ENCODE measurements around the gene TCF4. TPM values are rescaled to one million over a fixed set of nuclear protein-coding genes. Genes with fewer than 3 reads are reported as not detected.

Gene TCF4
- total and polyA plus RNA-seq, 7 experiments from 2014 or later = 0.94 to 21.8 (median 2.6) TPM

GRCh38 chr18:55432307-55433040, 155.5 kb downstream of the TCF4 start:
- Mint-ChIP-seq H3K4me3 (no peak overlapping the region), H3K36me3 (no peaks in the 10 kb centered on the region), H3K9me3 (peaks cover 0 to 12% (median 0%) of the 10 kb centered on the region in 11 donors), H3K4me1 (peaks cover 0 to 4% (median 0%) of the 10 kb centered on the region in 7 donors), H3K27me3 (peaks cover 0 to 6% (median 0%) of the 10 kb centered on the region in 5 donors), H3K27ac (no peak overlapping the region)
- CTCF ChIA-PET = no interaction called here
- no peaks in the 10 kb centered on the region for H3K9me3 ChIP-seq (ENCODE audit: control insufficient read depth in 2 of 3, low read length in 3 of 3)
- H3K27ac ChIP-seq (ENCODE audit: low read depth, low read length) = no peak overlapping the region
- no peaks in the 10 kb centered on the region for H3K36me3 ChIP-seq (ENCODE audit: control insufficient read depth in 2 of 3, insufficient read depth in 3 of 3, low read length in 3 of 3)
- ATAC-seq = no peak
- intact Hi-C loops (cut with micrococcal nuclease) = loop anchor here in 1 of 2 donors (10.0 kb wide), 1 partner anchor 62 kb away; no protein-coding TSS in a partner anchor
- DNase-seq = no peak
- no peak overlapping the region for H3K4me3 ChIP-seq (ENCODE audit: low read length)
- H3K4me1 ChIP-seq (ENCODE audit: control insufficient read depth in 2 of 2, insufficient read depth in 2 of 2, low read length in 2 of 2) = no peaks in the 10 kb centered on the region
- H3K27me3 ChIP-seq (ENCODE audit: control insufficient read depth in 2 of 2, insufficient read depth in 2 of 2, low read length in 2 of 2) = no peaks in the 10 kb centered on the region
- POLR2A ChIA-PET = no interaction called here

- ATAC-seq (no peak), DNase-seq (no peak)
- Histone ChIP-seq H3K9me3 (ENCODE audit: control insufficient read depth in 2 of 3, low read length in 3 of 3) (no peaks in the 10 kb centered on the region), H3K4me3 (ENCODE audit: low read length) (no peak overlapping the region), H3K27me3 (ENCODE audit: control insufficient read depth in 2 of 2, insufficient read depth in 2 of 2, low read length in 2 of 2) (no peaks in the 10 kb centered on the region), H3K4me1 (ENCODE audit: control insufficient read depth in 2 of 2, insufficient read depth in 2 of 2, low read length in 2 of 2) (no peaks in the 10 kb centered on the region), H3K36me3 (ENCODE audit: control insufficient read depth in 2 of 3, insufficient read depth in 3 of 3, low read length in 3 of 3) (no peaks in the 10 kb centered on the region), H3K27ac (ENCODE audit: low read depth, low read length) (no peak overlapping the region)
- Mint-ChIP-seq H3K4me3 (no peak overlapping the region), H3K27ac (no peak overlapping the region), H3K27me3 (peaks cover 0 to 3% (median 0%) of the 10 kb centered on the region in 5 donors), H3K4me1 (peaks cover 0 to 4% (median 0%) of the 10 kb centered on the region in 7 donors), H3K9me3 (peaks cover 0 to 5% (median 0%) of the 10 kb centered on the region in 11 donors), H3K36me3 (no peaks in the 10 kb centered on the region)
- POLR2A ChIA-PET = no interaction called here
- CTCF ChIA-PET = no interaction called here
- intact Hi-C loops (cut with micrococcal nuclease) = loop anchor here in 1 of 2 donors (10.0 kb wide), 1 partner anchor 65 kb away; no protein-coding TSS in a partner anchor
Measured at GRCh38 chr18:55430026-55430425, 158.0 kb downstream of the TCF4 start.

- Histone ChIP-seq H3K4me1 (ENCODE audit: control insufficient read depth in 2 of 2, insufficient read depth in 2 of 2, low read length in 2 of 2) (no peaks in the 10 kb centered on the region), H3K36me3 (ENCODE audit: control insufficient read depth in 2 of 3, insufficient read depth in 3 of 3, low read length in 3 of 3) (no peaks in the 10 kb centered on the region), H3K9me3 (ENCODE audit: control insufficient read depth in 2 of 3, low read length in 3 of 3) (no peaks in the 10 kb centered on the region), H3K27ac (ENCODE audit: low read depth, low read length) (no peak overlapping the region), H3K27me3 (ENCODE audit: control insufficient read depth in 2 of 2, insufficient read depth in 2 of 2, low read length in 2 of 2) (no peaks in the 10 kb centered on the region), H3K4me3 (ENCODE audit: low read length) (no peak overlapping the region)
- H3K4me1 Mint-ChIP-seq = no peaks in the 10 kb centered on the region
- peaks cover 0 to 15% (median 6%) of the 10 kb centered on the region in 5 donors for H3K27me3 Mint-ChIP-seq
- DNase-seq (no peak), ATAC-seq (no peak)
- intact Hi-C loops (cut with micrococcal nuclease) = no loop called here
- H3K36me3 Mint-ChIP-seq = no peaks in the 10 kb centered on the region
- no peak overlapping the region for H3K4me3 Mint-ChIP-seq
- peaks cover 0 to 5% (median 0%) of the 10 kb centered on the region in 11 donors for H3K9me3 Mint-ChIP-seq
- CTCF ChIA-PET = interaction anchor here (0.6 to 1.0 kb wide), 2 partner anchors 12 to 25 kb away, joined by 3 read pairs; no protein-coding TSS in a partner anchor
- POLR2A ChIA-PET = no interaction called here
- no peak overlapping the region for H3K27ac Mint-ChIP-seq
Measured at GRCh38 chr18:55427951-55428350, 160.0 kb downstream of the TCF4 start.

GRCh38 chr18:55425698-55426097, 162.3 kb downstream of the TCF4 start:
- Mint-ChIP-seq H3K9me3 (peaks cover 0 to 5% (median 0%) of the 10 kb centered on the region in 11 donors), H3K27ac (no peak overlapping the region), H3K4me3 (no peak overlapping the region), H3K36me3 (no peaks in the 10 kb centered on the region), H3K4me1 (peaks cover 0 to 5% (median 0%) of the 10 kb centered on the region in 7 donors), H3K27me3 (peaks cover 0 to 27% (median 6%) of the 10 kb centered on the region in 5 donors)
- no peaks in the 10 kb centered on the region for H3K9me3 ChIP-seq (ENCODE audit: control insufficient read depth in 2 of 3, low read length in 3 of 3)
- DNase-seq (no peak), ATAC-seq (no peak)
- H3K4me1 ChIP-seq (ENCODE audit: control insufficient read depth in 2 of 2, insufficient read depth in 2 of 2, low read length in 2 of 2) = no peaks in the 10 kb centered on the region
- H3K36me3 ChIP-seq (ENCODE audit: control insufficient read depth in 2 of 3, insufficient read depth in 3 of 3, low read length in 3 of 3) = no peaks in the 10 kb centered on the region
- ChIA-PET POLR2A (no interaction called here), CTCF (no interaction called here)
- no peaks in the 10 kb centered on the region for H3K27me3 ChIP-seq (ENCODE audit: control insufficient read depth in 2 of 2, insufficient read depth in 2 of 2, low read length in 2 of 2)
- no peak overlapping the region for H3K4me3 ChIP-seq (ENCODE audit: low read length)
- intact Hi-C loops (cut with micrococcal nuclease) = no loop called here
- H3K27ac ChIP-seq (ENCODE audit: low read depth, low read length) = no peak overlapping the region

GRCh38 chr18:55422456-55423180, 165.4 kb downstream of the TCF4 start:
- DNase-seq (no peak), ATAC-seq (no peak)
- Histone ChIP-seq H3K27ac (ENCODE audit: low read depth, low read length) (no peak overlapping the region), H3K27me3 (ENCODE audit: control insufficient read depth in 2 of 2, insufficient read depth in 2 of 2, low read length in 2 of 2) (no peaks in the 10 kb centered on the region), H3K4me3 (ENCODE audit: low read length) (no peak overlapping the region), H3K36me3 (ENCODE audit: control insufficient read depth in 2 of 3, insufficient read depth in 3 of 3, low read length in 3 of 3) (no peaks in the 10 kb centered on the region), H3K9me3 (ENCODE audit: control insufficient read depth in 2 of 3, low read length in 3 of 3) (no peaks in the 10 kb centered on the region), H3K4me1 (ENCODE audit: control insufficient read depth in 2 of 2, insufficient read depth in 2 of 2, low read length in 2 of 2) (no peaks in the 10 kb centered on the region)
- Mint-ChIP-seq H3K4me1 (peaks cover 0 to 9% (median 4%) of the 10 kb centered on the region in 7 donors), H3K36me3 (no peaks in the 10 kb centered on the region), H3K4me3 (no peak overlapping the region), H3K27ac (no peak overlapping the region), H3K9me3 (peaks cover 0 to 2% (median 0%) of the 10 kb centered on the region in 11 donors), H3K27me3 (peaks cover 3 to 37% (median 6%) of the 10 kb centered on the region in 5 donors)
- POLR2A ChIA-PET = no interaction called here
- CTCF ChIA-PET = no interaction called here
- intact Hi-C loops (cut with micrococcal nuclease) = no loop called here

GRCh38 chr18:55421615-55422419, 166.2 kb downstream of the TCF4 start:
- Histone ChIP-seq H3K4me1 (ENCODE audit: control insufficient read depth in 2 of 2, insufficient read depth in 2 of 2, low read length in 2 of 2) (no peaks in the 10 kb centered on the region), H3K4me3 (ENCODE audit: low read length) (no peak overlapping the region), H3K36me3 (ENCODE audit: control insufficient read depth in 2 of 3, insufficient read depth in 3 of 3, low read length in 3 of 3) (no peaks in the 10 kb centered on the region), H3K27ac (ENCODE audit: low read depth, low read length) (no peak overlapping the region), H3K27me3 (ENCODE audit: control insufficient read depth in 2 of 2, insufficient read depth in 2 of 2, low read length in 2 of 2) (no peaks in the 10 kb centered on the region), H3K9me3 (ENCODE audit: control insufficient read depth in 2 of 3, low read length in 3 of 3) (no peaks in the 10 kb centered on the region)
- no peak overlapping the region for H3K27ac Mint-ChIP-seq
- no peak for DNase-seq
- POLR2A ChIA-PET = no interaction called here
- peaks cover 0 to 2% (median 0%) of the 10 kb centered on the region in 11 donors for H3K9me3 Mint-ChIP-seq
- no peaks in the 10 kb centered on the region for H3K36me3 Mint-ChIP-seq
- no peak overlapping the region for H3K4me3 Mint-ChIP-seq
- intact Hi-C loops (cut with micrococcal nuclease) = no loop called here
- CTCF ChIA-PET = no interaction called here
- peaks cover 3 to 42% (median 6%) of the 10 kb centered on the region in 5 donors for H3K27me3 Mint-ChIP-seq
- no peak for ATAC-seq
- peaks cover 0 to 9% (median 4%) of the 10 kb centered on the region in 7 donors for H3K4me1 Mint-ChIP-seq

Measured in naive thymus-derived CD4-positive, alpha-beta T cell (primary cell).